ENCODE measurements around the gene SEZ6. TPM values are rescaled to one million over a fixed set of nuclear protein-coding genes. Genes with fewer than 3 reads are reported as not detected.

SEZ6 gene
- total RNA-seq, 1 experiment from 2014 or later = 2.6 TPM

DNA sequence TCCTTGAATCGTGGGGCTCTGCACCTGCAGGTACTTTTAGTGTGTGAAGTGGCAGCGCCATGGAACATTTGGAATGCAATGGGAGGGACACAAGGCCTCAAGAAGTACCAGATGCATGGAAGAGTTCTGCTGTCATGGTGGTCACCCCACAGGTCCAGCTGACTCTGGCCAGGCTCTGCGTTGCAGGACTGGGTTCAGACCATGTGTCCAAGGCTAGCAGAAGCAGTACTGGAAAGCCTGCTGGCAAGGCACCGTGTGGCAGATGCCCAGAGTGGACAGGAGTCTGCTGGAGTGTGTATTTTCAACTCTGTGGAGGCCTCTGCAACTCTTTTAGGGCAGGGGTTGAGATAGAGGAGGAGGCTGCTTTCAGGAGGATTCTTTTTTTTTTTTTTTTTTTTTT is 39.2 kb upstream of the SEZ6 start:
- no peaks in the 10 kb centered on the region for H3K27me3 ChIP-seq (replicated peaks; ENCODE audit: insufficient read depth, low read depth, low read length, poor library complexity)
- H3K27ac ChIP-seq (ENCODE audit: low read depth, low read length, poor library complexity, severe bottlenecking) = no peak overlapping the region
- intact Hi-C loops (cut with micrococcal nuclease; ENCODE audit: unreplicated experiment) = no loop called here
- no peak for TF ChIP-seq EZH2 (IDR thresholded peaks at IDR 0.05; ENCODE audit: borderline replicate concordance, low read depth, low read length, poor library complexity, severe bottlenecking)
- TF ChIP-seq, protein P1, sequence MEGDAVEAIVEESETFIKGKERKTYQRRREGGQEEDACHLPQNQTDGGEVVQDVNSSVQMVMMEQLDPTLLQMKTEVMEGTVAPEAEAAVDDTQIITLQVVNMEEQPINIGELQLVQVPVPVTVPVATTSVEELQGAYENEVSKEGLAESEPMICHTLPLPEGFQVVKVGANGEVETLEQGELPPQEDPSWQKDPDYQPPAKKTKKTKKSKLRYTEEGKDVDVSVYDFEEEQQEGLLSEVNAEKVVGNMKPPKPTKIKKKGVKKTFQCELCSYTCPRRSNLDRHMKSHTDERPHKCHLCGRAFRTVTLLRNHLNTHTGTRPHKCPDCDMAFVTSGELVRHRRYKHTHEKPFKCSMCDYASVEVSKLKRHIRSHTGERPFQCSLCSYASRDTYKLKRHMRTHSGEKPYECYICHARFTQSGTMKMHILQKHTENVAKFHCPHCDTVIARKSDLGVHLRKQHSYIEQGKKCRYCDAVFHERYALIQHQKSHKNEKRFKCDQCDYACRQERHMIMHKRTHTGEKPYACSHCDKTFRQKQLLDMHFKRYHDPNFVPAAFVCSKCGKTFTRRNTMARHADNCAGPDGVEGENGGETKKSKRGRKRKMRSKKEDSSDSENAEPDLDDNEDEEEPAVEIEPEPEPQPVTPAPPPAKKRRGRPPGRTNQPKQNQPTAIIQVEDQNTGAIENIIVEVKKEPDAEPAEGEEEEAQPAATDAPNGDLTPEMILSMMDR (conservative IDR thresholded peaks at IDR 0.05; ENCODE audit: low read depth, low read length) = no peak
- peaks cover 49% of the 10 kb centered on the region for H3K4me1 ChIP-seq (ENCODE audit: insufficient read depth, low read length, poor library complexity, severe bottlenecking)
- POLR2A ChIA-PET (ENCODE audit: low non-redundant PET) = no interaction called here
- CTCF ChIA-PET = no interaction called here
- H3K9me3 ChIP-seq (ENCODE audit: low read depth, low read length, poor library complexity, severe bottlenecking) = no peaks in the 10 kb centered on the region
- H3K36me3 ChIP-seq (ENCODE audit: insufficient read depth, low read length, poor library complexity, severe bottlenecking) = no peaks in the 10 kb centered on the region
- no TSS peak for BruUV-seq (replicated peaks)
- H3K4me3 ChIP-seq (ENCODE audit: low read depth, low read length, poor library complexity, severe bottlenecking) = no peak overlapping the region
- no peak for DNase-seq (ENCODE audit: low spot score)

DNA sequence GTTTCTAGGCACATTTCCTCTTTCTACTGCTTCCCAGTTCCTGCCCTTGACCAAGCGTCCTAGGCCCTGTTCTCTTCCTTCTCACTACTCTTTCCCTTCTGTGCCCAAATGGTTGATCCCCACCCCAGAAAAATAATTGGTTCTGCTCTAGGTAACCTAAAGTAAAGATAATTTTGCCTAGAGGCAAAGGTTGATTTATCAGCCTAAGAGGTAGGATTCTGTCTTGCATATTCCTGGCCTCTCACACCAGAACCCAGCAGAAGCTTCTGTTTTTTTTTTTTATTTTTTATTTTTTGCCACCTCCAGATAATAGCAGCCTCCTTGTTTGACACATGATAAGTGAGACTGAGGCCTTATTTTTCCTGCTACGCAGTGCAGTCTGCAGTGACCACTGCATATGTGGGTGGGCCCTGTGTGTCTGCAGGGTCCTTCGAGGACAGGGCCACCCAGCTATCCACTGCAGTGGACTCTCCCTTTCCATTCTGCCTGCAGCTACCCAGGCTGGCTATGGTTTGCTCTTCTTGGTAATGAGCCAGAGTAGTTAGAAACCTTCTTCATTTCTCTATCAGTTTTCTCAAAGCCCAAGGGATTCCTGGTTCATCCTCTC is 37.8 kb upstream of the SEZ6 start:
- H3K4me3 ChIP-seq (ENCODE audit: low read depth, low read length, poor library complexity, severe bottlenecking) = no peak overlapping the region
- no peaks in the 10 kb centered on the region for H3K36me3 ChIP-seq (ENCODE audit: insufficient read depth, low read length, poor library complexity, severe bottlenecking)
- DNase-seq (ENCODE audit: low spot score) = peak; percentile 73
- H3K27me3 ChIP-seq (replicated peaks; ENCODE audit: insufficient read depth, low read depth, low read length, poor library complexity) = no peaks in the 10 kb centered on the region
- POLR2A ChIA-PET (ENCODE audit: low non-redundant PET) = interaction anchor here (0.7 kb wide), 1 partner anchor 66 kb away, joined by 3 read pairs; no protein-coding TSS in a partner anchor
- no peak for TF ChIP-seq EZH2 (IDR thresholded peaks at IDR 0.05; ENCODE audit: borderline replicate concordance, low read depth, low read length, poor library complexity, severe bottlenecking)
- TF ChIP-seq, protein P1 (conservative IDR thresholded peaks at IDR 0.05; ENCODE audit: low read depth, low read length) = no peak
- peaks cover 57% of the 10 kb centered on the region for H3K4me1 ChIP-seq (ENCODE audit: insufficient read depth, low read length, poor library complexity, severe bottlenecking)
- H3K27ac ChIP-seq (ENCODE audit: low read depth, low read length, poor library complexity, severe bottlenecking) = peak overlapping the region; percentile 70
- intact Hi-C loops (cut with micrococcal nuclease; ENCODE audit: unreplicated experiment) = loop anchor here (5.0 kb wide), 2 partner anchors 61 to 69 kb away; no protein-coding TSS in a partner anchor
- BruUV-seq (replicated peaks) = no TSS peak
- no peaks in the 10 kb centered on the region for H3K9me3 ChIP-seq (ENCODE audit: low read depth, low read length, poor library complexity, severe bottlenecking)
- CTCF ChIA-PET = no interaction called here

DNA sequence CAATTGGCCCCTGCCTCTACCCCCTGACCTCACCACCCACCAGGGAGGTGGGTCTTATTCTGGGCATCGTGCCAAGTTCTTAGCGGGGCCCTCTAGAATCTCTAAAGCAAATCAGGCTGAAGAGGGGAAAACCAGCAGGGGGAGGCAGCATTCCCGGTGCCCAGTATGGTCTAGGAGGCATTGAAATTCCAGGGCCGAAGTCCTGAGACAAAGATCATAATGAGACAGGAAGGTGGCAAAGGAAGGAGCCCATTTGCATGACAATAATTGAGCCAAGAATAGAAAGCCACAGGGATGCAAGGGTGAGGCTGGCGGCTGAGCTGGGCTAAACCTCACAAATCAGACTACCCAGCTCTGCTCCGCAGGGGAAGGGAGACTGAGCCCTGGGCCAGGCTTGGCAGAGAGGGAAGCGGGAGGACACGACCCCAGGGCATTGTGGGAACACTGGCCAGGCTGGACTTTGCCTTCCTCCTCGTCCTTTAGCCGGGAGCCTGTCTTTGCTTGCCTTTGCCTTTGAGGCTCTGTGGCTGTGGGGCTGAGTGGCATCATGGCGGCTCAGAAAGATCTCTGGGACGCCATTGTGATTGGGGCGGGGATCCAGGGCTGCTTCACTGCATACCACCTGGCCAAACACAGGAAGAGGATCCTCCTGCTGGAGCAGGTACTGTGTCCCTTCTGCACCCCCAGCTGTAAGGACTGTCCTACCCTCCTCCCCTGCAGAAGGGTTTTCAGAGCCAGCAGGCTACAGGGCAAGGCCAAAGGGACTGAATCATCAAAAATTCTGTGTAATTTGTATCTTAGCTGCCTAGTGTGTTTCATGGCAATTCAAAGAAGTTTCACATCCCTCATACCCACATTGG is 37.1 kb upstream of the SEZ6 start, which contains the start of gene PIPOX:
PIPOX (plus strand) TSS at position 463 of the 860 bp plus-strand sequence; CDS start at position 548, 85 bp downstream.
- peak; percentile 94 for DNase-seq (ENCODE audit: low spot score)
- Histone ChIP-seq H3K9me3 (ENCODE audit: low read depth, low read length, poor library complexity, severe bottlenecking) (no peaks in the 10 kb centered on the region), H3K4me1 (ENCODE audit: insufficient read depth, low read length, poor library complexity, severe bottlenecking) (peaks cover 61% of the 10 kb centered on the region), H3K36me3 (ENCODE audit: insufficient read depth, low read length, poor library complexity, severe bottlenecking) (no peaks in the 10 kb centered on the region), H3K27ac (ENCODE audit: low read depth, low read length, poor library complexity, severe bottlenecking) (peak within 1 kb of the TSS; percentile 70), H3K27me3 (replicated peaks; ENCODE audit: insufficient read depth, low read depth, low read length, poor library complexity) (no peaks in the 10 kb centered on the region), H3K4me3 (ENCODE audit: low read depth, low read length, poor library complexity, severe bottlenecking) (peak within 1 kb of the TSS; percentile 7)
- ChIA-PET CTCF (interaction anchor here (1.0 kb wide), 1 partner anchor 74 kb away, joined by 4 read pairs; no protein-coding TSS in a partner anchor), POLR2A (ENCODE audit: low non-redundant PET) (no interaction called here)
- TF ChIP-seq EZH2 (IDR thresholded peaks at IDR 0.05; ENCODE audit: borderline replicate concordance, low read depth, low read length, poor library complexity, severe bottlenecking) = no peak
- TF ChIP-seq, protein P1 (conservative IDR thresholded peaks at IDR 0.05; ENCODE audit: low read depth, low read length) = peak; percentile 65
- no TSS peak for BruUV-seq (replicated peaks)
- intact Hi-C loops (cut with micrococcal nuclease; ENCODE audit: unreplicated experiment) = loop anchor here (5.0 kb wide), 2 partner anchors 61 to 69 kb away; no protein-coding TSS in a partner anchor
